Stimulated activated CD4-positive, alpha-beta T cell treated with anti-CD3 and anti-CD28 coated beads, TNF-alpha, amount 100 ng/mL, for 24 hours (primary cell): ENCODE data around the gene MACROD2.
"Not testable (repeated sequence)": the region's sequence is repeated elsewhere in the genome, so short reads cannot be mapped to it uniquely, and the experiment has no call there.

Experiments
- DNase-seq, 3 experiments: peaks; one replicate each; pipeline ENCODE4 v3.0.0-alpha.2; 2020; ENCODE audit warnings: low read depth in 3 of 3

MACROD2 gene

DNA sequence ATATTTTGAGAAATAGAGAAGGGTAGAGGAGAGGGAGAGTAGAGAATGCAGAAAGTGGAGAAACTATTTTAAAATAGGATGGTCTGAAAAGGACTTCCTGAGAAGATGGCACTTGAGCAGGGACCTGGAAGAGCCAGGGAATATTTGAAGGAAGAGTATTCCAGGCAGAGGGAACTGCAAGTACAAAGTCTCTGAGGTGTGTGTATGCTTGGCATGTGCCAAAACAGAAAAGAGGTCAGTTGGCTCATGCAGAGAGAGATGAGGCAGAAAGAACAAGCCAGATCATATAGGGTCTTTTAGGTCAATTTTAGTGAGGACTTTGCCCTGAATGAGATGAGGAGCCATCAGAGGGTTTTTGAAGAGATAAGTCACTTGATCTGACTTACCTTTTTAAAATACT, 196.2 kb downstream of the MACROD2 start:
- DNase-seq: no peak

DNA sequence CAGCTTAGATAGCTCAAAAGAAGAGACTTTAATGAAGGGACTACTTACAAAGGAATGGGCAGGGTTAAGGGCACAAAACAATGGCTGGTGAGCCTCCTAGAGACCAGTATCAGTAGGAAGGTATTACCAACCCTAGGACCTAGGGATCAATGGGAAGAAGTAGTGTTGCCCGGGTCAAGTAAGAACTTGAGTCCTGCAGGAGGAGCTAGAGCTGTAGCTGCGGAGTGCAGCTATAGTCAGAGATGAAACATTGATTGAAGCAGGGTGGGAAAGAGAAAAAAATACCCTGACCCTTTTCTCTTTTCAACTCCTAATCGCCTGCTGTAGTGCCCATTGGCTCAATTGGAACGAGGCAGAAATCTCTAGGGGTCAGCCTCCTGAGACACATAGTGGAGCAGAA, 198.1 kb downstream of the MACROD2 start:
- DNase-seq: no peak

DNA sequence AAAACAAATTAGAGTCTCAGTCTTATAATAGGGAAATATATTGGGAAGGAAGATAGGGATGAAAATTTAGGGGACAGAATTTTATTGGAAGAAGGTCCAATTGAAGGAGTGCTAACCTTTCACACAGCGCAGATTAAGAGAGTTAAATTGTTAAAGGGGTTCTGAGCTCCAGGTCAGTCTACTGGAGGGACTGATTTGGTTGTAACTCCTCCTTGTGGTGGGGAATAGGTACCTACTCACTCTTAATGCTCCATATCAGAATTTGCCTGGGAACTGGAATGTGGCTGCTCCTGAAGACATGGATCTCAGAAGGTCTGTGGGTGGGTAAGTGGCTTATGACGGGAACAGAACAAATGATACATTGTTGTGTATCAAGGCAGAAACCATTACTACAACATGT, 198.6 kb downstream of the MACROD2 start:
- DNase-seq: no peak

DNA sequence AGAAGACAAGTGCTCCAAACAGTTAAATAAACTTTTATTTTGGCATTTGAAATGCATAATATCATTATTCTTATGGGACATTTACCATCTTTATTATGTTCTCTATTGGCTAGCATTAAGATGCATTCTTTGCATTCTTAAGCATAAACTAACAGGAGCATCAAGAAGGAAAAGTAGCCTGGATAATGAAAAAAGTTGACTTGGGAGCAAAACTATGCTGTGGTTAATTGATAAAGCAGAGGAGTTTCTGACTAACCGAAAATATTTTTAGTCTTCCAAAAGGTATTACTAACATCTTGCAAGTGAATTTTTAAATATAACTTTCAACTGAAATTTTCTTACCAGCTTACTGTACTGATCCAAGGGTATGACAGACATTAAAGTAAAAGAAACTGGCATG, 201.8 kb downstream of the MACROD2 start:
- DNase-seq: no peak

DNA sequence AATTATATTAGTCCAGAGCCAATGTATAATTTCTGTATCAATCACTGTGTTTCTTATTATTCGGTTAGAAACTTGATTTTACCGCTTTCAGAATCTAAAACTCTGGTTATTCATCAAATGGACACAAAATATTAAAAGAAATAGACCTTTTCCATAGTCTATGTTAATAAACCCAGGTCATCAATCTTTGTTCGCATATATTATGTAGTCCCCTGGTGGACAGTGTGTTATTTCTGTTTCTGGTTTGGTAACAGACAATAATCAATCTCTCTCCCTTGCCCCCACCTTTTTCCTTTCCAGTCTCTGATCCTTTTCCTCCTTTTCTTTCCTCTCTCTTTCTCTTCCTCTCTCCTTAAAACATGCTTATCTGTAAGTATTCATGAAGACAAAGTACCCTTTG, 203.1 kb downstream of the MACROD2 start:
- DNase-seq: no peak

DNA sequence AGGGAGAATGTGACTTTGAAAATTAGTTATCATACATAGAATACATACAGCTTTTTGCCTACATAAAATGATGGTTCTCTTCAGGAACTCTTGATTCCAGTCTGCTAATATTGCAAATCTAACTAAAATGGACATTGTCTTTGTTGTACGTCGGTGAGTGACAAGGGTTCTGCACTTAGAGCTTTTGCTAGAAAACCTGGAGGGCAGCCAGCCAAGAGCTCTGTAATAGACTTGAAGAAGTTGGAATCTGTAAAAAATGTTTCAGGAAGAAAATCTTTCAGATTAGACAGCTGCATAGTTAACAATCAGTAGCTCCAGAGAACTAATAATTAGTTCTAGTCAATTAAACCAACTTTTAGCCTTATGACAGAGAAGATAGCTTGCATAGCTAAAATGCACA, 203.8 kb downstream of the MACROD2 start:
- no peak for DNase-seq

DNA sequence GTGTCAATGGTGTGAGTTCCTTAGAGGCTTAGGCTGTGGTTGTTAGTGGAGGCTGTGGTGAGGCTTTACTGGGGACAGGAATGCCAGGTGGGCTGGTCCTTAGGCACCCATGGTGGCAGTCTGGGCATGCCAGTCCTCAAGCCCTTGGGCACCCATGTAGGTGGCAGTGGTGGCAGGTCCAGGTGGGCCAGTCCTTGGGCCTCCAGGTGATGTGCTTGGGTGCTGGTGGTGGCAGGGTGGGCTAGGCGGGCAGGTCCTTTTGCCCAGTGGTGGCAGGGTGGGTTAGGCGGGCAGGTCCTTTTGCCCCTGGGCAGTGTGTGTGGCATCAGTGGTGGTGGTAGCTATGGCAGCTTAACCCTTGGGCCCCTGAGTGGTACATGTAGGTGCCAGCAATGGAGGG, 208.3 kb downstream of the MACROD2 start:
- no peak for DNase-seq

DNA sequence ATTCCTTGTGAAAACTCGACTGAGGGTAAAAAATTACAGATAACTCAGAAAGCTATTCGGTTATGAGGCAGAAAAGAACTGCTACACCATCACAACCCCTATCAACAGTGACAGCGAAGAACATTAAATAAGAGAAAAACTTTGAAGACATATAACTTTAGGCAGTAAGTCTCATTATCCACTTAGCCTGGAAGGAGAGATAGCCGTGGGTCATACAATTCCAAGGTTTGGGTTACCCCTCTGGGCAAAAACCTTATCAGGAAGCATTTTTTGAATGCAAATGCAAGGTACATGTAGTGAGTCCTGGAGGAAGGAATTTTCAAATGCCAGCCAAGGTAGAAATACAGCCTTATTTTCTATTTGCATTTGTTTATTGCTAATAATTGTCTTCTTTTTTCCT, 212.3 kb downstream of the MACROD2 start:
- DNase-seq: no peak

DNA sequence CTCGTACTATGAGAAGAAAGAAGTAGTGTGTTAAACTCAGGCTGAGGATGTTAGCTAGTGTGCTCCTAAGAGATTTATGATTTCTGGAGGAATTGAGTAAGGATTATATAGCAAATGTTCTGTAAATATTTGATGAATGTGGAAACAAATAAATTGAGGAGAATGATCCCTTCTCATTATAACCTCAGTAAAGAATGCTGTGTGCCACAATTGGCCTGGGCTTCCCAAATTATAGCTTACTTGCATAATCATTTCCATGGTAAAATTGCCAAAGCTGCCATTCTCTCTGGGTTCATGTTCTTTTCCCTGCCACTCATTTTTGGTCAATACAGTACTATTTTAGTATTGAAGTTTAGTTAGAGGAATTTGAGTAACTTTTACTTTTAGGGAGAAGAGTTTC, 213.6 kb downstream of the MACROD2 start:
- no peak for DNase-seq

DNA sequence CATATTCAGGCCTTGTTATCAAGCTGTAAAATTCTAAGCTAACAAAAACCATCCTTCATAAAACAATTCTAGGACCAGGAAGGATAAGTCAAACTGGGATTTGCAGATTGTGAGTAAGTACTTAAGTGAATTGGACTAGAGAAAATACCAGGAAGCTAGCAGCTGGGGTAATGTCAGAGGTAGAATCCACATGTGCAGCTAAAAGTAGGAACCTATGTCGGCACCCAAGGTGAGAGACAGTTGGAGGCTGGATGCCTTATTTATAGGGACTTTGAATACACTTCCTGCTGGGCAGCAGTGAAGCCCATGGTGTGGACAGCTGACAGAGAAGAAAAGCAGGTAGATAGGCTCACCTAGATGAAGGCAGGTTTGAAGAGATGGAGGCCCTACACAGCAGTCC, 214.8 kb downstream of the MACROD2 start:
- no peak for DNase-seq

DNA sequence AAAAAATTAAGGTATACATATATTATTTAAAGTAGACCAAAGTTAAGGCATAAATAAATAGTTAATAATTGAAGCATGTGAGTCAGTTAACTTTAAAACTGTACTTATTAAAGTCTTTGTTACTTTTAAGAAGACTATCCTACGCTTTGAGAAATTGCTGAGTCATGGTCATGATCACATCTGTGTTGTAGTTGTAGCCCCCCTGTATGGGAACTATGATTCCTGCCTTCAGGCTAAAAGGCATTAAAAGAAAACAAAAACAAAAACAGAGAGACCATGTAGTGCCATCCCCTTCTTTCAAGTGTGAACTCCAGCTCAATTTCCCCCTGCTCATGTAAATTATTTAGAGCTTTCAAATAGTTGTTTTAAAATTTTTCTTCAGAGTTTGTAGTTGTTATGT, 218.7 kb downstream of the MACROD2 start:
- DNase-seq: no peak

DNA sequence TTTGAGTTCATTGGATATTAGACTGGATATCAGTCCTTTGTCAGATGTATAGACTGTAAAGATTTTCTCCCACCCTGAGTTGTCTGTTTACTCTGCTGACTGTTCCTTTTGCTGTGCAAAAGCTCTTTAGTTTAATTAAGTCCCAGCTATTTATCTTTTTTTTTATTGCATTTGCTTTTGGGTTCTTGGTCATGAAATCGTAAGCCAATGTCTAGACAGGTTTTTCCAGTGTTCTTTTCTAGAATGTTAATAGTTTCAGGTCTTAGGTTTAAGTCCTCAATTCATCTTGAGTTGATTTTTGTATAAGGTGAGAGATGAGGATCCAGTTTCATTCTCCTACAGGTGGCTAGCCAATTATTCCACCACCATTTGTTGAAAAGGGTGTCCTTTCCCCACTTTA, 220.6 kb downstream of the MACROD2 start:
- not testable (repeated sequence) for DNase-seq

DNA sequence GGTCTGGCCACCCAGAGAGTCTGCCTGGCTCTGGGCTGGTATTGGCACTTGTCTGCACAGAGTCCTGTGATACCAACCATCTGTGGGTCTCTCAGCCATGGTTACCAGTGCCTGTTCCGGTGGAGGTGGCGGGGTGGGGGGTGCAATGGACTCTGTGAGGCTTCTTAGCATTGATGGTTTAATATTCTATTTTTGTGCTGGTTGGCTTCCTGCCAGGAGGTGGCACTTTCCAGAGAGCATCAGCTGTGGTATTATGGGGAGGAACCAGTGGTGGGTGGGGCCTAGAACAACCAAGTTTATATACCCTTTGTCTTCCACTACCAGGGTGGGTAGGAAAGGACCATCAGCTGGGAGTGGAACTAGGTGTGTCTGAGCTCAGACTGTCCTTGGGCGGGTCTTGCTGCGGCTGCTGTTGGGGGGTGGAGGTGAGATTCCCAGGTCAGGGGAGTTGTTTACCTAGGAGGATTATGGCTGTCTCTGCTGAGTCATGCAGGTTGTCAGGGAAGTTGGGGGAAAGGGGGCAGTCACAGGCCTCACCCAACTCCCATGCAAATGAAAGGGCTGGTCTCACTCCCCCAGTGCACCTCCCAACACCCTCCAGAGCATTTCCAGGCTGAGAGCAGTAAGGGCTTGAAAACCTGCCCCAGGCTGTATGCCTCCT, 224.6 kb downstream of the MACROD2 start:
- DNase-seq: no peak

DNA sequence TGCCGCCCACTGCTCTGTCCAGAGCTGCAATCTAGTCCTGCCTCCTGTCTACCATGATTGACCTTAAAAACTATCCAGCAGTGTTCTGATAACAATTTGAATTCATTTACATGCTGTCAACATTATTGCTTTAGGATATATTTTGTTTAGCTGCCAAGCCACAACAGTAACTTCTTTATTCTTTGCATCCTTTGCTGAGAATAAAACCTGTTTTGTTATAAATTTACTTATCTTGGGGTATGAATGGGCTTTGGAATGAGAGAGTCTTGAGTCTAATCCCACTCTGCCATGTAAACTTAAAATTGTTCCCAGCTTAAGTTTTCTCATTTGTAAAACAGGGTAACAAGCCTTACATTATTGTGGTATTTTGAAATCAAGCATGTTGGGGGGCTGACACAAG, 225.7 kb downstream of the MACROD2 start:
- DNase-seq: no peak

DNA sequence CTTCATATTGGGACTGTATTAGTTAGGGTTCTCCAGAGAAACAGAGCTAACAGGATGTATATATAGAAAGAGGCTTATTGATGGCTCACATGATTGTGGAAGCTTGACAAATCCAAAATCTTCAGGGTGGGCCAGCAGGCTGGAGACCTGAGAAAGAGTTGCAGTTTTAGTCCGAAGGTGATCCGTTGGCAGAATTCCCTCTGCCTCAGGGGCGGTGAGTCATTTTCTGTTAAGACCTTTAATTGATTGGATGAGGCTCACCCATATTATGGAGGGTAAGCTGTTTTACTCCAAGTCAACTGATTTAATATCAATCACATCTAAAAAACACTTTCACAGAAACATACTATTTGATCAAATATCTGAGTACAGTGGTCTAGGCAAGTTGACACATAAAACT, 228.5 kb downstream of the MACROD2 start:
- DNase-seq: no peak

DNA sequence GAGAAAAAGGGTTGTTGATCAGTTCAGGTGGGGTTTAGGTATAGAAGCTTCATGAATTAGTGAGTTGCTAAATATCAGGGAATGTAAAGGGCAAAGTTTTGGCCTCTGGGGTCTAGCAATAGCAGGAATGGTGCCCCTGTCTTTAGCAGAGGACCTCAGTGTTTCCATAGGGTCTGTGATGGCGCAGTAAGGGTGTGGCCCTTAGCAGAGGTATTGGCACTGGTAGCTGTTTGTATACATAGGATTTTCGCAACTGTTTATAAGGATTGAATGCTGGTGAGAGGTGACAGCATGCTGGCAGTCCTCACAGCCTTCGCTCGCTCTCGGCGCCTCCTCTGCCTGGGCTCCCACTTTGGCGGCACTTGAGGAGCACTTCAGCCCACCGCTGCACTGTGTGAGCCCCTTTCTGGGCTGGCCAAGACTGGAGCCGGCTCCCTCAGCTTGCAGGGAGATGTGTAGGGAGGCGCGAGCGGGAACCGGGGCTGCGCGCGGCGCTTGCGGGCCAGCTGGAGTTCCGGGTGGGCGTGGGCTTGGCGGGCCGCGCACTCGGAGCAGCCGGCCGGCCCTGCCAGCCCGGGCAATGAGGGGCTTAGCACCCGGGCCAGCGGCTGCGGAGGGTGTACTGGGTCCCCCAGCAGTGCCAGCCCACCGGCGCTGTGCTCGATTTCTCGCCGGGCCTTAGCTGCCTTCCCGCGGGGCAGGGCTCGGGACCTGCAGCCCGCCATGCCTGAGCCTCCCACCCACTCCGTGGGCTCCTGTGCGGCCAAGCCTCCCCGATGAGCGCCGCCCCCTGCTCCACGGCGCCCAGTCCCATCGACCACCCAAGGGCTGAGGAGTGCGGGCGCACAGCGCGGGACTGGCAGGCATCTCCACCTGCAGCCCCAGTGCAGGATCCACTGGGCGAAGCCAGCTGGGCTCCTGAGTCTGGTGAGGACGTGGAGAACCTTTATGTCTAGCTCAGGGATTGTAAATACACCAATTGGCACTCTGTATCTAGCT, 231.0 kb downstream of the MACROD2 start:
- not testable (repeated sequence) for DNase-seq

DNA sequence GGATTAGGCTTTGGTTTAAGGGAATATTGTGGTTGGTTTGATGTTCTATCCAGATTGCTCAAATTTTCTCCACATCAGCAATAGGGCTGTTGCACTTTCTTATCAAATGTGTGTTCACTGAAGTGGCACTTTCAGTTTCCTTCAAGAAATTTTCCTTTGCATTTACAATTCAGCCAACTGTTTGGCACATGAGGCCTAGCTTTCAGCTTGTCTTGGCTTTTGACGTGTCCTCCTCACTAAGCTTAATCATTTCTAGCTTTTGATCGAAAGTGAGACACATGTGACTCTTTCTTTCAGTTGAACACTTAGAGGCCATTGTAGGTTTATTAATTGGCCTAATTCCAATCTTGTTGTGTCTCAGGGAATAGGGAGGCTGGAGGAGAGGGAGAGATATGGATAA, 237.3 kb downstream of the MACROD2 start:
- DNase-seq: no peak

DNA sequence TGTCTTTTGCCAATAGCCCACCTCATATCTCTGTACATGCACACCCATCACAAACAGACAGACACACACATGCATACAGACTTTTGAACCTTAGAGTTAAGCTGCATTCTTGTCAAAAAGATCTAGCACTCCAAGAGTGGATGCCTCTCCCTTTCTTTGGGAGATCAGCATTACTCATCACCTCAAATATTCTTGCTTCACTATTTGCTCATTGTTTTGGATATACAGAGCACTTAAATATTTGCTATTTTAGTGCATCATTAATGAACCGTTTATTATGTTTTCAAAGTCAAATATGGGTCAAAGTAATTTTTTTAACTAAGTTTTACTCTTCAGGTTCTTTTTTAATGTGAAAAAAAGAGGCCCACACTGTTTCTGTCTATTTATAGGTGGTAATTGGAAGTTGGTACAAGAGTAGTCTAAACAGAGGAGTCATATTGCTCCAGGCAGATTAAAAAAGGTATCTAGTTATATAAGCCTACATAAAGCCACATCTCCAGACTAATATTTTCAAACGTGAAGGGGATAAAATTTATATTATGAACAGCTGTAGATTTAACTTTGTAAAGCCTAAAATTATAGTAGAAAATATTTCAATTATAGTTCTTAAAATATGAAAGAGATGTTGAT, 239.5 kb downstream of the MACROD2 start:
- no peak for DNase-seq

DNA sequence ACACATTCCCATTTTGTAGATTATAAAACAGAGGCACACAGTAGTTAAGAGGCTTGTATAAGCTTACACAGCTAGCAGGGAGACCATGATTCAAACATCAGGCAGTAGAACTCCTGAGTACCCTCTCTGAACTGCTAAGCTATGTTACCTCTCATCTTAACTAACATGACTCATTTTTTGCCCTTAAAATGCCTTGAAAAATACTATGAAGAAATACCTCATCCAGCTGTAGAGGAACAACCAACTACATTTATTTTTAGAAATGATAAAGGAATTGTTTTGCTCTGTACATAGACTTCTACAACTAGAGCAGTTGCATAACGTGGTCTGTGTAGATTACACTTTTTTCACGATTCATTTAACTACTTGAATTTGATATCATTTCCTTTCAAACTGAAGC, 240.0 kb downstream of the MACROD2 start:
- no peak for DNase-seq

DNA sequence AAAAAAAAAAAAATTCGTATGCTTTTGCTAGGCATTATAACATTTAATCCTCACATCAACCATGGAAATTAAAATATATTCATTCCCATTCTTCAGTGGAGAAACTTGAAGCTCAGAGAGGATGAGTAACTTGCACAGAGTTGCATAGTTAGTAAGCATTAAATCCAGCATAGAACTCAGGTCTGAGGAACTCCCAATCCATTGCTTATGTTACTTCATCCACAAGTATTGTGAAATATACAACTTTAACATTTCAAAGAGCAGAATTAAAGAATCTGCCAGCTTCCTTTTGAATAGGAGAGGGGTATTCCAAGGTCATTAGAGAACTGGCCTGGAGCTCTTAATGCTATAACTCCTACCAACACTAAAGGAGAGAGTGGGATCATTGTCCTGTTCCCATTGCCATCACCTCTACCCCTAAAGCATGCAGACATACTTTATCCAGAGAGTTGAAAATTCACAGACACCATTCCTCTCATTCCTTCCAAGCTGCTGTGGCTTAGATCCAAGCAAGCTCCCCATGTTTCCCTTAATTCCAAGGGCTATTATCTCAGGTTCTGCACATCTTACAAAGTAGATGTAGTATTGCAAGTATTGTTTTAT, 250.2 kb downstream of the MACROD2 start:
- no peak for DNase-seq

DNA sequence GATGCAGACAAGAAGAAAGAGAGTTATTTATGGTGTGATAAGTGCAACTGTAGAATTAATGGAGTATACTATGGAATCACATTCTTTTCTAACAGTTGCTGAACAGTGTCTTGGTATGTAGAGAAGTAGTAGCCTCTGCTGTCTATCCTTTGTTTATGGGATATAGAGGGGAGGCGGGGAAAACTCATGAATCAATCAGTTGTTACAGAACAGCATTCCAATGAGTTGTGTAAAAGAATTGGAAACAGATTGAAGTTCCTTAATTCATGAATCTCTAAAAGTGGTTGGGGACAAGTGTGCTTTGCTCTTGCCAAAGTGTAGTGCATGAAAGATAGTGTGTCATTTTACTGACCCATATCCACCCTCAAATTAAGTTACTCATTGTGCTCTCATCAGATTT, 264.4 kb downstream of the MACROD2 start:
- DNase-seq: no peak

DNA sequence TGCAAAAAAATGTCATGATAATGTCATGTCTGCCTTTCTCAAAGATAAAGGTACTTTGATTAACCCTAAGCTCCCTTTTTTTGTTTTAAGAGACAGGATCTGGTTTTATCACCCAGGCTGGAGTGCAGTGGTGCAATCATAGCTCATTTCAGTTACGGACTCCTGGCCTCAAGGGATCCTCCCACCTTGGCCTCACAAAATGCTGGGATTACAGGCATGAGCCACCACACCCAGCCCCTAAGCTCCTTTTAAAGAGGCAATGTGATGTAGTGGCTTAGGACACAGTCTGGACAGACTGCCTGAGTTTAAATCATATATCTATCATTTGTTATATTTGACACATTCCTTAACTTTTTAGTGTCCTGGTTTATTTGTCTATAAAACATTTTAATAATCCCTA, 265.1 kb downstream of the MACROD2 start:
- DNase-seq: no peak
